MM.1S (cell line): ENCODE measurements around the gene CMIP.
A peak's percentile ranks its signal among the peaks of the same experiment; 100 is the strongest.

Source experiments
- DNase-seq: peaks from one replicate; pipeline ENCODE4 v3.0.0-alpha.2; 2015
- H2AFZ ChIP-seq: fragments of 300-600 bp; sonication (generic); 2 replicates; pipeline ENCODE4 v1.6.0; 2016; ENCODE audit warnings: antibody characterized with exemption, low read length
- H3F3A ChIP-seq: fragments of 300-600 bp; sonication (generic); 2 replicates; pipeline ENCODE4 v1.6.1; 2016; ENCODE audit warnings: mild to moderate bottlenecking, antibody characterized with exemption, low read length, moderate library complexity, mixed read lengths; ENCODE audit not compliant: insufficient read depth
- H3K27ac ChIP-seq: fragments of 300-600 bp; sonication (generic); 2 replicates; pipeline ENCODE4 v1.5.1; 2016; ENCODE audit warnings: mild to moderate bottlenecking, low read length
- H3K27me3 ChIP-seq: fragments of 300-600 bp; sonication (generic); replicated peaks from 2 replicates; pipeline ENCODE4 v1.6.0; 2016; ENCODE audit warnings: low read length; ENCODE audit not compliant: insufficient read depth
- H3K36me3 ChIP-seq: fragments of 300-600 bp; sonication (generic); replicated peaks from 2 replicates; pipeline ENCODE4 v1.6.1; 2016; ENCODE audit warnings: mild to moderate bottlenecking, low read length, mixed read lengths; ENCODE audit not compliant: insufficient read depth
- H3K4me1 ChIP-seq: fragments of 300-600 bp; sonication (generic); 2 replicates; pipeline ENCODE4 v1.6.1; 2016; ENCODE audit warnings: low read length, mixed read lengths
- H3K4me2 ChIP-seq: fragments of 300-600 bp; sonication (generic); 2 replicates; pipeline ENCODE4 v1.6.0; 2016; ENCODE audit warnings: low read depth, low read length
- H3K4me3 ChIP-seq: fragments of 300-600 bp; sonication (generic); 2 replicates; pipeline ENCODE4 v1.5.1; 2016; ENCODE audit warnings: low read length, mixed read lengths
- H3K79me2 ChIP-seq: fragments of 300-600 bp; sonication (generic); 2 replicates; pipeline ENCODE4 v1.6.1; 2016; ENCODE audit warnings: mixed run types, low read length, mixed read lengths
- H3K9ac ChIP-seq: fragments of 300-600 bp; sonication (generic); 2 replicates; pipeline ENCODE4 v1.6.1; 2016; ENCODE audit warnings: low read length, mixed read lengths
- H3K9me2 ChIP-seq: fragments of 300-600 bp; sonication (generic); replicated peaks from 2 replicates; pipeline ENCODE4 v1.6.1; 2016; ENCODE audit warnings: mild to moderate bottlenecking, low read length, mixed read lengths; ENCODE audit not compliant: insufficient read depth
- H3K9me3 ChIP-seq: fragments of 300-600 bp; sonication (generic); replicated peaks from 2 replicates; pipeline ENCODE4 v1.6.1; 2016; ENCODE audit warnings: mild to moderate bottlenecking, low read length, mixed read lengths; ENCODE audit not compliant: insufficient read depth
- H4K20me1 ChIP-seq: fragments of 300-600 bp; sonication (generic); 2 replicates; pipeline ENCODE4 v1.6.1; 2016; ENCODE audit warnings: mild to moderate bottlenecking, low read length, moderate library complexity, mixed read lengths; ENCODE audit not compliant: insufficient read depth
- CTCF ChIP-seq: fragments of 300-600 bp; sonication (generic); IDR thresholded peaks from 2 replicates; pipeline ENCODE4 v1.5.1; 2016; ENCODE audit warnings: antibody characterized with exemption, low read length, mixed read lengths
- EZH2 ChIP-seq: fragments of 300-600 bp; sonication (generic); optimal IDR thresholded peaks from 2 replicates; pipeline ENCODE3; 2017; ENCODE audit warnings: low read depth, mild to moderate bottlenecking, antibody characterized with exemption, low read length, mixed read lengths
- EZH2phosphoT487 ChIP-seq: fragments of 300-600 bp; sonication (generic); IDR thresholded peaks from 2 replicates; pipeline ENCODE4 v1.6.1; 2018; ENCODE audit warnings: antibody characterized with exemption, low read length

Gene CMIP

GRCh38 chr16:81445966-81446906, 1.6 kb downstream of the CMIP start:
- no peaks in the 10 kb centered on the region for H3K9me2 ChIP-seq
- H4K20me1 ChIP-seq, result no peaks in the 10 kb centered on the region
- peak overlapping the region; percentile 65; the same call in 1 of the 2 replicates for H3K4me2 ChIP-seq
- H3F3A ChIP-seq, result no peaks in the 10 kb centered on the region
- no peaks in the 10 kb centered on the region for H3K27me3 ChIP-seq
- no peaks in the 10 kb centered on the region for H3K4me1 ChIP-seq
- peak overlapping the region; percentile 65 for H3K4me3 ChIP-seq
- DNase-seq, result no peak
- H2AFZ ChIP-seq, result no peak overlapping the region
- TF ChIP-seq EZH2phosphoT487 (no peak), EZH2 (no peak), CTCF (no peak)
- H3K9me3 ChIP-seq, result no peaks in the 10 kb centered on the region
- peaks cover 61% of the 10 kb centered on the region for H3K79me2 ChIP-seq
- no peaks in the 10 kb centered on the region for H3K36me3 ChIP-seq
- peak overlapping the region; percentile 64; the same call in 1 of the 2 replicates for H3K9ac ChIP-seq
- H3K27ac ChIP-seq, result no peak overlapping the region

GRCh38 chr16:81446907-81447268, 2.3 kb downstream of the CMIP start:
- no peaks in the 10 kb centered on the region for H3K36me3 ChIP-seq
- H3K9ac ChIP-seq, result no peak overlapping the region
- H3K27ac ChIP-seq, result no peak overlapping the region
- H3K4me1 ChIP-seq, result no peaks in the 10 kb centered on the region
- no peak for DNase-seq
- no peaks in the 10 kb centered on the region for H3F3A ChIP-seq
- no peaks in the 10 kb centered on the region for H4K20me1 ChIP-seq
- no peak for TF ChIP-seq EZH2
- no peak for TF ChIP-seq EZH2phosphoT487
- no peak for TF ChIP-seq CTCF
- H3K4me3 ChIP-seq, result no peak overlapping the region
- no peak overlapping the region for H3K4me2 ChIP-seq
- H2AFZ ChIP-seq, result no peak overlapping the region
- H3K27me3 ChIP-seq, result no peaks in the 10 kb centered on the region
- H3K9me3 ChIP-seq, result no peaks in the 10 kb centered on the region
- peaks cover 67% of the 10 kb centered on the region for H3K79me2 ChIP-seq
- H3K9me2 ChIP-seq, result no peaks in the 10 kb centered on the region

GRCh38 chr16:81447383-81448101, 2.9 kb downstream of the CMIP start:
- no peak overlapping the region for H2AFZ ChIP-seq
- H3K4me3 ChIP-seq, result no peak overlapping the region
- no peaks in the 10 kb centered on the region for H3K9me2 ChIP-seq
- TF ChIP-seq EZH2 (no peak), EZH2phosphoT487 (no peak), CTCF (no peak)
- H3K9me3 ChIP-seq, result no peaks in the 10 kb centered on the region
- no peaks in the 10 kb centered on the region for H3K27me3 ChIP-seq
- no peak overlapping the region for H3K4me2 ChIP-seq
- no peaks in the 10 kb centered on the region for H3K4me1 ChIP-seq
- no peak overlapping the region for H3K9ac ChIP-seq
- H3F3A ChIP-seq, result no peaks in the 10 kb centered on the region
- no peaks in the 10 kb centered on the region for H4K20me1 ChIP-seq
- DNase-seq, result no peak
- H3K27ac ChIP-seq, result no peak overlapping the region
- no peaks in the 10 kb centered on the region for H3K36me3 ChIP-seq
- H3K79me2 ChIP-seq, result peaks cover 74% of the 10 kb centered on the region
